ENCODE data around the gene HMGXB3.
"Not testable (repeated sequence)": the region's sequence is repeated elsewhere in the genome, so short reads cannot be mapped to it uniquely, and the experiment has no call there.

The HMGXB3 gene

DNA sequence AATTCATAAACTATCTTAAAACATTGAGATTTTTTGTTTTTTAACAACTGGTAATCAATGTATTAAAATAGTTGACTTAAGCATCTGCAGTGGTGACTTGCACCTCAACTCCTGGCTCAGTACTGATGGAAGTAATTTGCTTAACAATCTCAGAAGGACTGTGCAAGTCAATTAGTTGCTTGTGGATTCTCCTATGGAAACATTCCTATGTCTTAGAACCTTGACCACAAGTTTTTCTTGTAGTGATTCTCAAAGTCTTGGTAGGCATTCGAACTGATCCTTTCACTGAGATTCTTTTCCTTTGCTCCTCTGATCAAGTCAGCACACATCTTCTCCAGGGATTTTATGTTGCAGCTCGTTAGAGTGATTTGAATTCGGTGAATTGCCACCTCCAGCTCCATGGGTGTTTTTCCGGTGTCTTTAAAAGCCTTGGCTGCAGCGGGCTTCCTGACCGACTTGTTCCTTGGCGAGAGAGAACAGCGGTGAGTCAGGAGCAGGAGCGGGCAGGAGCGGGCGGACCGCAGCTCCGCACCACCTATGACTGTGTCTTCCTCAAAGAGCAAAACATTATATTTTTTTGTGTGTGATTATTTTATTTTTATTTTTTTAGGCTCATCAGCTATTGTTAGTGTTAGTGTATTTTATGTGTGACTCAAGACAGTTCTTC is 21.1 kb downstream of the HMGXB3 start:
- DNase-seq, result no peak

DNA sequence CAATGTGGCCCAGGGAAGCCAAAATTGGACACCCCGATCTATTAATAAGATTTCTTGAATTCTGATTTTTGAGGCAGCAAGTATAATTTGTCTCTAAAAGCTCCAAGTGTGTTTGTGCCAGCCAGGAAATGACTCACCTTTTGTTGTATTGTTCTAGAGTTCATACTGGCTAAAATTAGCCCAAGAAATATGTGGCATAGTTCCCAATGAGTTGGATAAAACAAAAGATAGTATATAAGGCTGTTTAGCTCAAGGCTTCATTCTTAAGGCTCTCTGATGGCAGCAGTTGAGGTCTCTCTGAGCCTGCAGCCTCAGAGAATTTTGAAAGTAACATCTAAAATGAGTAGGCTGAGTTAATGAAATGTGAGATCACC is 21.6 kb downstream of the HMGXB3 start:
- DNase-seq, result no peak

DNA sequence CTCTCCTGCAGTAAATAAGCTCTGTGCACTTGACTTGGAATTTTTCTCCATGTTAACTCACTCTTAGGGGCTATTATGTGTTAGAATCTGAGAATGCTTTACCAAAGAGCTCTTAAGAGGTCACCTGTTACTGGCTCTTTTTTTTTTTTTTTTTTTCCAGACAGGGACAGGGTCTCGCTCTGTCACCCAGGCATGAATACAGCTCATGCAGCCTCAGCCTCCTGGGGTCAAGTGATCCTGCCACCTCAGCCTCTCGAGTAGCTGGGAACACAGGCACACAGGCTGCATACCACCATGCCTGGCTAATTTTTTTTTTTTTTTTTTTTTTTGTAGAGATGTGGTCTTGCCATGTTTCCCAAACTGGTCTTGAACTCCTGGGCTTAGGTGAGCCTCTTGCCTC is 22.1 kb downstream of the HMGXB3 start:
- DNase-seq, result no peak

DNA sequence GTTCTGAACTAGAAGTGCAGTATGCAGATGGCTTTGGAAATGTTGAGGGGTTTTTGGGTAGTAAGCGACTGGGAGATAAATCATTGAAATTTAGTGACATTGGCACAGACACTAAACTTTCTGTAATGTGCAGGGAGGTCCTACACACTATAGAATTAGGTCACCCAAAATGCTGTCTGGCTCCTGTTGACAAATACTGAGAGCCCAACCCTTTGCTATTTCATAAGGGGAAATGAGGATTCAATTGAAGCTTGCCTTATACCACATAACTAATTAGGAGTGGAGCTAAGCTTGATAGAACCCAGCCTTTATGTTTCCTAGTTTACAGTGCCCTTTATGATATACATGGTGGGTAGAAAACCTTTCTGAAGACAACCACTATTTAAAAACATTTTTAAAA is 22.6 kb downstream of the HMGXB3 start:
- no peak for DNase-seq

DNA sequence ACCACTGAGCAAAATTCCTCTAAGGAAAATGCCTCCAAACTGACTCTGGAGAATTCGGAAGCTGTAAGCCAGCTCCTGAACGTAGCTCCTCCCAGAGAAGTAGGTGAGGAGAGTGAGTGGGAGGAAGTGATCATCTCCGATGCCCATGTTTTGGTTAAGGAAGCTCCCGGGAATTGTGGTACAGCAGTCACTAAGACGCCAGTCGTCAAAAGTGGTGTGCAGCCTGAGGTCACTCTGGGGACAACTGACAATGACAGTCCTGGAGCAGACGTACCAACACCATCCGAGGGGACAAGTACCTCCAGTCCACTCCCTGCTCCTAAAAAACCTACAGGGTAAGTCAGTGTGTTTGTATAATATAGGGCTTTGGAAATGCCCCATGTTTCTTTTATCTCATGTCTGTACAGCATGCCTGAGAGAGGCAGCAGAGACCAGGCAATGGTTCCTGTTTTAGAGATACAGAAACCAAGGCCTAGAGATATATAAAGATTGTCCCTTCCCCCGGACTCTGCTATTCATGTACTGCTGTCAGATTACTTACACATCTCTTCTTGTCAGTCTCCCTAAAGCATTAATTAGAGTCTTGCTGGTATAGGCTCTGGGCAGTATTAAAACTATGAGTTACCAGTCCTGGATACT is 23.9 kb downstream of the HMGXB3 start:
- no peak for DNase-seq

DNA sequence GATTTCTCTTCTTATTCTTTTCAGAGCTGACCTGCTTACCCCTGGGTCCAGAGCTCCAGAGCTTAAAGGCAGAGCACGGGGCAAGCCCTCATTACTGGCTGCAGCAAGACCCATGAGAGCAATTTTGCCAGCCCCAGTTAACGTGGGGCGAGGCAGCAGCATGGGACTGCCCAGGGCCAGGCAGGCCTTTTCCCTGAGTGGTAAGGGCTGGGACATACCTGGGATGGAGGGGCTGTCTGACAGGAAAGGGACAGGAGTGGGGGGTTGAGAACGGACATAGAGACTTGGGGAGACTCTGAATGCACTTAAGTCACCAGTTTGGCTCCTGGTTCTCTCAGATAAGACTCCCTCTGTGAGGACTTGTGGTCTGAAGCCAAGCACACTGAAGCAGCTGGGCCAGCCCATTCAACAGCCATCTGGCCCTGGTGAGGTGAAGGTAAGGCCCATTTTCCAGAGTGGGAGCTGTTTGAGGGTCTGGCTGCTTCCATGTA is 26.2 kb downstream of the HMGXB3 start:
- DNase-seq, result no peak

DNA sequence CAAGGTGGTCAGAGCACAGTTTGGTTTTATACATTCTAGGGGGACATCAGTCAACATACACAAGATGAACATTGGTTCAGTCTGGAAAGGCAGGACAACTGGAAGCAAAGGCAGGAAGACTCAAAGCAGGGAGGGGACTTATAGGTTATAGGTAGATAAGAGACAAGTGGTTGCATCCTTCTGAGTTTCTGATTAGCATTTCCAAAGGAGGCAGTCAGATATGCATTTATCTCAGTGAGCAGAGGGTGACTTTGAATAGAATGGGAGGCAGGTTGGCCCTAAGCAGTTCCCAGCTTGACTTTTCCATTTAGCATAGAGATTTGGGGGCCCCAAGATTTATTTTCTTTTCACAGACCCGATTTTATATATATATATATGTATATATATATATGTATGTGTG is 27.5 kb downstream of the HMGXB3 start:
- DNase-seq, result not testable (repeated sequence)

DNA sequence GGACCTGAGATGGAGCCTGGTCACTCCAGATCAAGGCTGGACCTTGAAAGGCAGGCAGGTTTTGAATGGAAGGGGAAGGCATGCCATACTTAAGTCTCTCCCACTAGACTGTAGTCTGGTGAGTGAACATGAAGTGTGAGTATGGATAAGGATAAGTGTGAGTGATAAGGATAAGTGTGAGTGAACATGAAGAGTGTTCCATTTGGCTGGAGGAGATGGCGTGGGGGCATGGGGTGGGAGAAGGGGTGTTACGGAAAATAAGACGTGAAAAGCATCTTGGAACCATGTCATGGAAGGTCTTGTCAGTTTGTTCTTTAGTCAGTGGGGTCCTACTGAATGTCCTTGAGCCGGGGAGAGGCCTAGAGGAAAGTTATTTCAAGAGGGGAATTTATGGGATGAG is 32.8 kb downstream of the HMGXB3 start:
- no peak for DNase-seq

DNA sequence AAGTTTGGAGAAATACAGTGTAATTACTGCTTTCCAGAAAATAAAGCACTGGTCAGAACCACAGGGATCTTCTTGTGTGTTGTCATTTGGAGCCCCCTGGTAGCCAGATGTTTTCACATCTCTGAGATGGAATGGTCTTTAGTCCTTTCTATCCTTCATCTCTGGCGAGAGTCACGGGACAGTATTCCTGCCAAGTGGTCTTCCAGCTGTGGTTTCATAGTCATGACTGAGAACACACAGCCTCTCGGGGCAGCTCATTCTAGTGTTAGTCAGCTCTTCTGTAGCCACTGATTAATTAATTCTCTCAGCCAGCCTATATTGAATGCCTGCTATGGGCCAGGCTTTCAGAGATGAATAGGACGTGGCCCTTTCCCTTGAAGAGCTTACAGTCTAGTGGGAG is 34.1 kb downstream of the HMGXB3 start:
- no peak for DNase-seq

DNA sequence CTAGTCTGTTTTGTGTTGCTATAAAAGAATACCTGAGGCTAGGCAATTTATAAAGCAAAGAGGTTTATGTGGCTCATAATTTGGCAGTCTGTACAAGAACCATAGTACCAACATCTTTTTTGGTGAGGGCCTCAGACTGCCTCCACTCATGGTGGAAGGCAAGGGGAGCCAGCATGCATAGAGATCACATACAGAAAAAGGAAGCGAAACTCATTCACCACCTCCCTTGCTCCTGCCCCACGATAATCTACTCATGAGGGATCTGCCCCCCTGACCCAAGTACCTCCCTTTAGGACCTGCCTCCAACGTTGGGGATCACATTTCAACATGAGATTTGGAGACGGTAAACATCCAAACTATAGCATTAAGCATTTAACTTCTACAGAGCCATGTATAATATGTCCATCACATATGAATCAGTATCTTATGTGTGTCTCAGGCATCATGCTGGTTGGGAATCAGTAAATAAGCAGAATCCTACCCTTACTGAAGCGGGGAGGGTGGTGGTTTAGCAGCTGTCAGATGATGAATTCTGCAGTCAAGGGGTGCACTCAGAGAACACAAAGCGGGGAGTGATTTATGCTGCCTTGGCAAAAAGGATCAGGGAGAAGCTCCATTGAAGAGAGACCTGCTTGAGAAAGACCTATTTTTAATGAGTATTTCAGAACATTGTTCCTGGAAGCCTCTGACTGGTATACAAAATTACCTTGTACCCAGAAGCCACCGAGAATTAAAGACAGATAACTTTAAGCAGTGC is 34.8 kb downstream of the HMGXB3 start:
- DNase-seq, result no peak

DNA sequence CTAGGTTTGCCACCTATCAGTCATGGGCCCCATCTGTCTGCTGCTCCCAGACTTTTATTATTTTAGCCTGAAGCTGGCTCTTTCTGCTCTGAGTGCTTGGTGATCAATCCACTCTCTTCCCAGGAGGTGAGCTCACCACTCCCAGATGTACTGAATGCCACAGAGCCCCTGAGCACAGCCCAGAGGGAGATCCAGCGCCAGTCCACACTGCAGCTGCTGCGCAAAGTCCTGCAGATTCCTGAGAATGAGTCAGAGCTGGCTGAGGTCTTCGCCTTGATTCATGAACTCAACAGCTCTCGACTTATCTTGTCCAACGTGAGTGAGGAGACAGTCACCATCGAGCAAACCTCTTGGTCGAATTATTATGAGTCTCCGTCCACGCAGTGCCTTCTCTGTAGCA is 36.0 kb downstream of the HMGXB3 start:
- DNase-seq, result no peak

DNA sequence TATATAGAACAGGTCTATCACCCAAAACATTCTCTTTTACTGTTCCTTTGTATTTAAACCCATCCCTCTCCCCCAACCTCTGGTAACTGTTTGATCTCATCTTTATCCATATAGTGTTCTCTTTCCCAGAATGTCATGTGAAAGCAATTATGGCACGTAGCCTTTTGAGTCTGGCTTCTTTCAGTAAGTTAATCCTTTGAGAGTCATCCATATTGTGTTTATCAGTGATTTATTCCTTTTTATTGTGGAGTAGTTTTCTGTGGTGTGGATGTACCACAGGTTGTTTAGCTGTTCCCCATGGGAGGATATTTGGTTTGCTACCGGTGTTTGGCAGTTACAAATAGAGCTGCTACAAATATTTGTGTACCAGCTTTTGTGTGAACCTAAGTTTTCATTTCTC is 38.0 kb downstream of the HMGXB3 start:
- DNase-seq, result no peak

DNA sequence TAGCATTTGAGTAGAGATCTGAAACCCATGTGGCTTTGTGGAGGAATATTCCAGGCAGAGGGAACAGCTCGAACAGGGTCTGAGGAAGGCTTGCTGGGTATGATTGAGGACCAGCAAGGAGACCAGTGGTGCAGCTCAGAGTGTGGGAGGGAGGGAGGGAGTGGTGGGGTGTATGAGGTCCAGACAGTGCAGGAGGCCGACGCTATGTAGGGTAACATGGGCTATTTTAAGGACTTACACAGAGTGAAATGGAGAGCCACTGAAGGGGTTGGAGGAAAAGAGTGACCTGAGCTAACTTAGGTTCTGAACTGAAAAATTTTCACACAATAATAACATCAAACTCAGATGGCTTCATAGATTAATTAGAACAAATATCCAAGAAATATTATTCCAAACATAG is 41.9 kb downstream of the HMGXB3 start:
- no peak for DNase-seq

DNA sequence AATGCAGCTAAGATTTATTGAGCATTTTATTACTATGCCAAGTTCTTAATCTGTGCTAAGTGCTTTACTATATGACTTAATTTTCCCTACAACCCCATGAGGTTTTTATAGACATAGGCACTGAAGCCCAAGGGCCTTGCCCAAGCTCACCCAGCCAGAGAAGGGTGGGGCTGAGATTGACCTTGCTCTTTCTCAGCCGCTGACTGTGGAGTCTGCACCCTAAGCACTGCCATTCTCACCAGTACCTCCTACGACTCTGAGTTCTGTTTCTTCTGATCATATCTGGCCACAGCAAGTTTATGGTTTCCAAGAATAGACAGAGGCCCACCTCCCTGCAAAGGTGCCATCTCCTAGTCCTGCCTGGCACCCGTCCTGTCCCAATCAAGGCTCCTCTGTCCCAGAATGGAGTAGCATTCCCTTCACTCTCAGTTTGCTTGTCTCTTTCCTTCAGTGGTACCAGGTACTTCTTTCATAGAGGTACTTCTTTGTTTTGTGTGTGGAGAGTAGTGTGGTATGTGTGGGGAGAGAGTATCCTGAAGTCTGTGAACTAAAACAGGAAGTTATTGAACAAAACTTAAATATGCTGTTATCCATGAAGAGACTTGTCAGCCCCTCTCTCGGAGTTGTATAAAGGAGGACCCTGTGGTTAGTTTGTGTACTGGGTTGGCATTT is 43.3 kb downstream of the HMGXB3 start:
- no peak for DNase-seq

DNA sequence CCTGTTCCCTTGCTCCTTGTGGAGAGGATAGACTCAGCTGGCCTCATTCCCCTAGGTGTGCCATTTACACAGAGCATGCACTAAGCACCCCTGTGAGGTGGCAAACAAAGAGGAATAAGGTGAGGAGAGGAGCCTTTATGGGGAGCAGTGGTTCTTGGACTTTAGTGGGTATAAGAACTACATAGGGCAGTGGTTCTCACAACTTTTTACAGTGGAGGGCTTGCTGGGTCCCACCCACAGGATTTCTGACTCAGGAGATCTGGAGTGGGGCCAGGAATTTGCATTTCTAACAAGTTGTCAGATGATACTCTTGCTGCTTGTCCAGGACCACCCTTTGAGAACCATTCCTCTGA is 43.8 kb downstream of the HMGXB3 start:
- DNase-seq, result no peak

DNA sequence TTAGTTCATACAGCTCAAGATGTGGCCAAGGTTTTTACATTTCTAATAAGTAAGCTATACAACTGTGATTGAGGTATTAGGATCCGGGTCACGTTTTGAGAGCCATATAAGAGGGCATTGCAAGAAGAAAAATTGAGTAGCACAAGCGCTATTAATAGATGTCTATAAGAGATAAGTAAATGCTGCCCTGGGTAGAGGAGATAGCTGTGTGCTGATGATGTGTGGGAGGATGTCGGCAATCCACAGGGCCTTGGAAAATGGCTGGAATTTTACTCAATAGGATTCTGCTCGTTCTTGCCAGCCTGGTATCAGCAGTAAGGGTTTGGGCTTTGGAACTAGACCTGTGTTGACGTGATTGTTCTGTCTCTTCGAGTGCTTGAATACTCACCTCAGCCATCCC is 44.2 kb downstream of the HMGXB3 start:
- DNase-seq, result no peak

DNA sequence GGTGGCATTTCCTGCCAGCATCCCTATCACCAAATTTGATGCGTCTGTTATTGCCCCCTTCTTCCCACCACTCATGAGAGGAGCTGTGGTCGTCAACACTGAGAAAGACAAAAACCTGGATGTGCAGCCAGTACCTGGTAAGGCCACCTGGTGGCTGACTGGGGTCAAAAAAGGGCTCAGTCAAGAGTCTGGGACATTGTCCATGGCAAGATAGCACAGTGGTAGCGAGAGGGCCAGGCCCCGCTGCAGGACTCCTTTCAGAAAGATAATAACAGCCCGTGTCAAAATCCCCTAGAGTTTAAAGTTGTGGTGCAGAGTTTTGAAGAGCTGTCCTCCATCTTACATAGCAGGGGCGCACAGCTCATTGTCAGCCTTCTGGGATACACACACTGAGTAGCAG is 45.0 kb downstream of the HMGXB3 start:
- no peak for DNase-seq

DNA sequence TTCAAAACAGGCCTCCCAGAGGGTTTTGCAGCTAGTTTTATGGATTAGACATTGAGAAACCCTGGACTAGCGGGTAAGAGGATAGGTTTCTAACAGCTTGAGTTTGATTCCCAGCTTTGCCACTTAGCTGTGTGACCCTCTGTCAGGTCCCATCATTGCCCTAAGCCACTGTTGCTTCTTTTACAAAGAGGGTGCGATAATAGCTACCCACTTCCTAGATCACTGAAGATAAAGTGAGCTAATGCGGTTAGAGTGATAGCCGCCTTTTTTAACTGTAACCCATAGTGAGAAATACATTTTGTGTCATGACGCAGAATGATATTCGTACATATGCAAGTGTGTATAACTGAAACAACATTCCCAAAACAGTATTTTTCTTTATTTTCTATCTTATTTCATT is 45.5 kb downstream of the HMGXB3 start:
- DNase-seq, result no peak

DNA sequence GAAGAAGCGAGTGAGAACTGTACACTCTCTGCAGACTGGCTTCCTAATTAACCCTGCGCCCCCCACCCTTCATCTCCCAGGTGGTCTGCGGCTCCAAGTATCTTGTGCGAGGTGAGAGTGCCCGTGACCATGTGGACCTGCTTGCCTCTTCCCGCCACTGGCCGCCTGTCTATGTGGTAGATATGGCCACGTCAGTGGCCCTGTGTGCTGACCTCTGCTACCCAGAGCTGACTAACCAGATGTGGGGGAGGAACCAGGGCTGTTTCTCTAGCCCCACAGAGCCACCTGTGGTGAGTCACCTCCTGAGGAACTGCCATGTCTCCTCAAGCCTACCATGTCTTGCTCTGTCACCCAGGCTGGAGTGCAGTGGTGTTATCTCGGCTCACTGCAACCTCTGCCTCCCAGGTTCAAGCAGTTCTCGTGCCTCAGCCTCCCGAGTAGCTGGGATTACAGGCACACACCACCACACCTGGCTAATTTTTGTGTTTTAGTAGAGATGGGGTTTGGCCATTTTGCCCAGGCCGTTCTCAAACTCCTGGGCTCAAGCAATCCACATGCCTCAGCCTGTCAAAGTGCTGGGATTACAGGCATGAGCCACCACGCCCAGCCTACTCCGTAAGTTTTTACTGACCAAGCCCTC is 49.8 kb downstream of the HMGXB3 start:
- not testable (repeated sequence) for DNase-seq

DNA sequence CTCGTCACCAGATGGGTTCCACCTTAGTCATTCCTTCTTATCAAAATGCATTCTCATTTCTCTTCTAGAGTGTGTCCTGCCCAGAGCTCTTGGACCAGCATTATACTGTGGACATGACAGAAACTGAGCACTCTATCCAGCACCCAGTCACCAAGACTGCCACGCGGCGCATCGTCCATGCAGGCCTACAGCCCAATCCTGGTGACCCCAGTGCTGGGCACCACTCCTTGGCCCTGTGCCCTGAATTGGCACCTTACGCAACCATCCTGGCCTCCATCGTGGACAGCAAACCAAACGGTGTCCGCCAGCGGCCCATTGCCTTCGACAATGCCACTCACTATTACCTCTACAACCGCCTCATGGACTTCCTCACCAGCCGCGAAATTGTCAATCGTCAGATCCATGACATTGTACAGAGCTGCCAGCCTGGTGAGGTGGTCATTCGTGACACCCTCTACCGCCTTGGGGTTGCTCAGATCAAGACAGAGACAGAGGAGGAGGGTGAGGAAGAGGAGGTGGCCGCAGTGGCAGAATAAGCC is 51.2 kb downstream of the HMGXB3 start:
- no peak for DNase-seq

DNA sequence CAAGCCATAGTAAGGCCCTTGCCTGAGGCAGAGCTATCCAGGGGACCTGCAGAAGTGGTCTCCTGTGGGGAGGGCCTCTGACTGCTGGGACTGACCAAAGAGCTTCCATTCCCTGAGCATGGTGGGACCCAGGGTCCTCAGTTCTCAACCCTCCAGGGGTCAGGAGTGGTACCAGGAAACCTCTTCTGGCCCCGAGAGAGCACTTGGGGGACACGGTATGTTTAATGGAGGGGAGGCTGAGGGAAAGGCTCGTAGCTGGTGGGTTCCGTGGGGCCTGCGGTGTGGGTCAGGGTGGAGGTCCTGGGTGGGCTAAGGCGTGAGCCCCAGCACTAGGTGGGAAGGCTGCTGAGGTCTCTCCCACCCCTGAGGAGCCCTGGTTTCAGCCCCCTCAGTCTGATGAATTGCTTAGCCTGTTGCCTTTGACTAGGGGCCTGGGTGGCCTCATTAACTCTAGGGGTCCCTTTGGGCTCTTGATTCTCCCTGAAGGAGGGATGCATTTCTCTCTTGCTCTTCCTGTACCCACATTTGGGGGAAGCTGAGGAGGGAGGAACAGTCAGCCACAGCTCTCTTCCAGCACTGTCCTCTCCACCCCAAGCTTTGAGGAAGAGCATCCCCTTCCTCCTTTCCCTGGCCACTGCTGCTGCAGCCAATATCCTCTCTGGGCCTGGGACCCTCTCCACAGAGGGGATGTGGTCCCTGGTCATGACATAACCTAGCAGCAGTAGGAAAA is 51.9 kb downstream of the HMGXB3 start:
- no peak for DNase-seq
